Gastrocnemius medialis (tissue), 4 donors: Measurements from ENCODE around the gene C2CD4D. TPM values are rescaled to one million over a fixed set of nuclear protein-coding genes. Genes with fewer than 3 reads are reported as not detected.
A peak's percentile ranks its signal among the peaks of the same experiment; 100 is the strongest.

Experiments
- ATAC-seq, 2 donors: fragments of 150-250 bp; one replicate each; pipeline ENCODE4 v1.9.1; 2016
- DNase-seq, 2 donors: peaks; one replicate each; pipeline ENCODE4 v3.0.0-alpha.2; 2019
- H3K27ac ChIP-seq, 4 donors: fragments of 200-600 bp; sonication (generic); 1 replicate in 1 of 4; 2 replicates in 3 of 4; pipeline ENCODE4 v1.5.1; 2016 to 2018; ENCODE audit warnings: mild to moderate bottlenecking in 2 of 4, moderate library complexity in 1 of 4
- H3K27me3 ChIP-seq, 3 donors: fragments of 200-600 bp; sonication (generic) in 2 of 3; 1 replicate in 1 of 3; 2 replicates in 2 of 3; pipeline versions ENCODE4 v1.5.1 to v1.6.0; 2016 to 2019; ENCODE audit warnings: mild to moderate bottlenecking in 1 of 3, moderate library complexity in 1 of 3
- H3K36me3 ChIP-seq, 2 donors: fragments of 200-600 bp; sonication (generic) in 1 of 2; one replicate each; pipeline ENCODE4 v1.5.1; 2017 to 2018
- H3K4me1 ChIP-seq, 2 donors: fragments of 200-600 bp; sonication (generic) in 1 of 2; one replicate each; pipeline ENCODE4 v1.5.1; 2016 to 2017; ENCODE audit warnings: mild to moderate bottlenecking in 2 of 2
- H3K4me3 ChIP-seq, 4 donors: fragments of 200-600 bp; sonication (generic) in 3 of 4; 1 replicate in 1 of 4; 2 replicates in 3 of 4; pipeline ENCODE4 v1.5.1; 2016 to 2019; ENCODE audit warnings: mild to moderate bottlenecking in 2 of 4
- H3K9me3 ChIP-seq, 3 donors: fragments of 200-600 bp; sonication (generic) in 2 of 3; 1 replicate in 1 of 3; 2 replicates in 2 of 3; pipeline ENCODE4 v1.5.1; 2016 to 2019
- CTCF ChIP-seq, 5 experiments: fragments of 450-650 bp in 3 of 5; fragments of 200-600 bp in 2 of 5; sonication (generic) in 2 of 5; IDR thresholded peaks in 4 of 5; conservative IDR thresholded peaks in 1 of 5; 1 replicate in 4 of 5; 2 replicates in 1 of 5; pipeline ENCODE4 v1.5.1; 2016 to 2019; ENCODE audit warnings: antibody characterized with exemption in 5 of 5, mild to moderate bottlenecking in 3 of 5, moderate library complexity in 3 of 5
- POLR2A ChIP-seq, 2 donors: fragments of 450-650 bp; IDR thresholded peaks; one replicate each; pipeline ENCODE4 v1.6.1; 2017; ENCODE audit warnings: antibody characterized with exemption in 2 of 2, mild to moderate bottlenecking in 2 of 2, moderate library complexity in 2 of 2
- in situ Hi-C, 4 donors: fragments of 200-750 bp; cut with MboI; loops; one replicate each; pipeline versions ENCODE4 v1.15.0 to v1.8.0; 2017; ENCODE audit warnings: low sequenced_read_pairs in 4 of 4
- intact Hi-C: fragments of 100-400 bp; cut with DNase I; formaldehyde crosslinking; loops from one replicate; pipeline ENCODE4 v1.15.1; 2023; ENCODE audit warnings: low total_unique reads
- total RNA-seq, 4 donors: library from RNA; depleted of rRNA; stranded (reverse); fragments of >200 nt; gene quantifications; one replicate each; pipeline versions ENCODE4 v1.1.0 to v1.2.3, GENCODE V29; 2016

Gene C2CD4D
- total RNA-seq, 4 donors from 2014 or later, result not detected

- H3K27me3 ChIP-seq, result no peaks in the 10 kb centered on the region
- peaks cover 44 to 61% of the 10 kb centered on the region in 2 donors for H3K4me1 ChIP-seq
- TF ChIP-seq POLR2A (IDR thresholded peaks at IDR 0.05) (no peak), CTCF (IDR thresholded peaks at IDR 0.05 in 4 of 5, conservative IDR thresholded peaks at IDR 0.05 in 1 of 5) (no peak)
- no peaks in the 10 kb centered on the region for H3K9me3 ChIP-seq
- peak overlapping the region; percentile 4 to 99 (median 36) for H3K27ac ChIP-seq
- H3K36me3 ChIP-seq, result no peaks in the 10 kb centered on the region
- H3K4me3 ChIP-seq, result no peak overlapping the region
- ATAC-seq, result no peak
- in situ Hi-C loops (no loop called here), intact Hi-C loops (loop anchor here (10.0 kb wide), 1 partner anchor 808 kb away; no protein-coding TSS in a partner anchor)
- no peak for DNase-seq
These were observed 17.2 kb downstream of the C2CD4D start for GRCh38 chr1:151822404-151822803.

GRCh38 chr1:151820940-151821339 lies 18.7 kb downstream of the C2CD4D start:
- Histone ChIP-seq H3K27me3 (no peaks in the 10 kb centered on the region), H3K36me3 (peaks cover 0 to 11% of the 10 kb centered on the region in 2 donors), H3K27ac (peak overlapping the region; percentile 44 to 99 (median 64)), H3K4me3 (no peak overlapping the region), H3K9me3 (no peaks in the 10 kb centered on the region), H3K4me1 (peaks cover 35 to 47% of the 10 kb centered on the region in 2 donors)
- in situ Hi-C loops (no loop called here), intact Hi-C loops (loop anchor here (10.0 kb wide), 1 partner anchor 806 kb away; no protein-coding TSS in a partner anchor)
- TF ChIP-seq CTCF (IDR thresholded peaks at IDR 0.05 in 4 of 5, conservative IDR thresholded peaks at IDR 0.05 in 1 of 5) (no peak), POLR2A (IDR thresholded peaks at IDR 0.05) (no peak)
- ATAC-seq (no peak), DNase-seq (no peak)

- ATAC-seq (peak; percentile 40 to 63), DNase-seq (peak in 1 of 2 donors; percentile 59)
- Histone ChIP-seq H3K9me3 (no peaks in the 10 kb centered on the region), H3K36me3 (peaks cover 0 to 19% of the 10 kb centered on the region in 2 donors), H3K4me3 (no peak overlapping the region), H3K27me3 (no peaks in the 10 kb centered on the region), H3K4me1 (peaks cover 27 to 38% of the 10 kb centered on the region in 2 donors), H3K27ac (peak overlapping the region; percentile 44 to 99 (median 64))
- TF ChIP-seq CTCF (IDR thresholded peaks at IDR 0.05 in 4 of 5, conservative IDR thresholded peaks at IDR 0.05 in 1 of 5) (no peak), POLR2A (IDR thresholded peaks at IDR 0.05) (no peak)
- intact Hi-C loops (loop anchor here (10.0 kb wide), 1 partner anchor 805 kb away; no protein-coding TSS in a partner anchor), in situ Hi-C loops (no loop called here)
These were observed 19.5 kb downstream of the C2CD4D start for GRCh38 chr1:151819976-151820623.

- in situ Hi-C loops (no loop called here), intact Hi-C loops (no loop called here)
These were observed 20.3 kb downstream of the C2CD4D start for GRCh38 chr1:151819227-151819835.

More at GRCh38 chr1:151819227-151819835, 20.3 kb downstream of the C2CD4D start:
- Histone ChIP-seq H3K4me1 (peaks cover 27 to 31% of the 10 kb centered on the region in 2 donors), H3K27me3 (no peaks in the 10 kb centered on the region), H3K36me3 (peaks cover 0 to 25% of the 10 kb centered on the region in 2 donors), H3K9me3 (no peaks in the 10 kb centered on the region), H3K27ac (peak overlapping the region; percentile 44 to 99 (median 64)), H3K4me3 (no peak overlapping the region)
- ATAC-seq (no peak), DNase-seq (no peak)
- TF ChIP-seq CTCF (IDR thresholded peaks at IDR 0.05 in 4 of 5, conservative IDR thresholded peaks at IDR 0.05 in 1 of 5), result no peak
- TF ChIP-seq POLR2A (IDR thresholded peaks at IDR 0.05), result no peak
